Hematopoietic multipotent progenitor cell treated with erythropoietin and hydrocortisone succinate and interleukin-3 and kit ligand, for 4 days (in vitro differentiated cells): ENCODE data around the gene CDCA3.
"Not testable (repeated sequence)": the region's sequence is repeated elsewhere in the genome, so short reads cannot be mapped to it uniquely, and the experiment has no call there.

Experiments used
- DNase-seq: peaks from one replicate; pipeline ENCODE4 v3.0.0-alpha.2; 2015

CDCA3 gene

GRCh38 chr12:6851153-6851920, at the start of gene CDCA3:
Gene CDCA3, minus strand, starts transcription at chr12:6851286. Its CDS starts 334 bp downstream, at chr12:6850952.
- peak; percentile 100 for DNase-seq

GRCh38 chr12:6899837-6900519, 48.9 kb upstream of the CDCA3 start:
- DNase-seq, result peak; percentile 87

- no peak for DNase-seq
Observed at GRCh38 chr12:6899427-6899826, 48.3 kb upstream of the CDCA3 start.

DNA sequence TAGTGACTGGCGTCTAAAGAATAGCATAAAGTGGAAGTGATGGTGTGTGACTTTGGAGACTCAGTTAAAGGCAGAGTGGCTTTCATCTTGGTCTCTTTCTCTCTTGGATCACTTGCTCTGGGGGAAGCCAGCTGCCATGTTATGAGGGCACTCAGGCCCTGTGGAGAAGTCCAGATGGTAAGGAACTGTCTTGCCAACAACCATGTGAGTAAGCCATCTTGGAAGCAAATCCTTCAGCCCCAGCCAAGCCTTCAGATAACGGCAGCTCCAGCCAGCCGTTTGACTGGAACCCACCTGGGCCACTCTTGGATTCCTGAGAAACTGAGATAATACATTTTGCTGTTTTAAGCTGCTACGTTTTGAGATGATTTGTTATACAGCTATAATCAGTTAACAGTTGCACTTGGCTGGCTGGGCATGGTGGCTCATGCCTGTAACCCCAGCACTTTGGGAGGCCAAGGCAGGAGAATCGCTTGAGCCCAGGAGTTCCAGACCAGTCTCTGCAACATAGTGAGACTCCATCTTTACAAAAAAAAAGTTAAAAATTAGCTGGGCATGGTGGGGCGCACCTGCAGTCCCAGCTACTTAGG, 45.9 kb upstream of the CDCA3 start:
- no peak for DNase-seq

- DNase-seq, result no peak
Observed at GRCh38 chr12:6894321-6894720, 43.2 kb upstream of the CDCA3 start.

GRCh38 chr12:6892683-6893082, 41.6 kb upstream of the CDCA3 start:
- not testable (repeated sequence) for DNase-seq

DNA sequence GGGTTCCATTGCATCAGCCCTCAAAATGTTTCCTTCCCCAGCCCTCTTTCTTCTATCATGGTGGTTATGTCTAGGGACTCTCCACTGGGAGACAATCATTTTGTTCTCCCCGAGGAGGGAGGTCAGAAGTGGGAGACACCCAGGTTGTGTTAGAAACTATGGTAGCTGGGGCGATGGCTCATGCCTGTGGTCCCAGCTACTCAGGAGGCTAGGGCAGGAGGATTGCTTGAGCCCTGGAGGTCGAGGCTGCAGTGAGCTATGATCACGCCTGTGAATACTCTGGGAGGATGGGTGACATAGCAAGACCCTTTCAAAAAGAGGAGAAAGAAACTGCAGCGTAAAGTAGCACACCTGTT, 40.5 kb upstream of the CDCA3 start:
- DNase-seq, result no peak

GRCh38 chr12:6890789-6891645, 39.9 kb upstream of the CDCA3 start:
- DNase-seq, result peak; percentile 99

GRCh38 chr12:6889775-6890573, 38.9 kb upstream of the CDCA3 start:
- DNase-seq, result not testable (repeated sequence)

- DNase-seq, result not testable (repeated sequence)
Observed at GRCh38 chr12:6888794-6889193, 37.7 kb upstream of the CDCA3 start.

- no peak for DNase-seq
Observed at GRCh38 chr12:6888360-6888759, 37.3 kb upstream of the CDCA3 start.

- DNase-seq, result no peak
Observed at GRCh38 chr12:6887460-6887859, 36.4 kb upstream of the CDCA3 start.

GRCh38 chr12:6886206-6886999, 35.3 kb upstream of the CDCA3 start:
- DNase-seq, result not testable (repeated sequence)

- no peak for DNase-seq
Observed at GRCh38 chr12:6884539-6884938, 33.5 kb upstream of the CDCA3 start.

DNA sequence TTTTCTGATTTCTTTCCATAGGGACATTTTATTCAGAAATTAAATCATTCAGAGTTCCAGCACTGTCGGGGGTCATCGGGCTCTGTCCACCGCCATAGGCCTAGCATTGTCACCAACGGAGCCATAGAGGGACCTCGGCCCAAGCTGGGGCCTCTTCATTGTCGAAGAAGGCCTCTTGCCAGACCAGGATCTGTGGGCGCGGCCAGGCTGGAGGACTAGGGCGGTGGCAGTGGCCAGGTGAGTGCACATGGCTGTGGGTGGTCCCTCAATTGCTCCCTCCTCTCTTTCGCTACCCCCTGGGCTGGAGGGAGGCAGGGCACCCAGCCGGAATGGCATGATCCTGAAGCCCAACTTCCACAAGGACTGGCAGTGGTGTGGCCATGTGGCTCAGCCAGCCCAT, 32.6 kb upstream of the CDCA3 start:
- no peak for DNase-seq

DNA sequence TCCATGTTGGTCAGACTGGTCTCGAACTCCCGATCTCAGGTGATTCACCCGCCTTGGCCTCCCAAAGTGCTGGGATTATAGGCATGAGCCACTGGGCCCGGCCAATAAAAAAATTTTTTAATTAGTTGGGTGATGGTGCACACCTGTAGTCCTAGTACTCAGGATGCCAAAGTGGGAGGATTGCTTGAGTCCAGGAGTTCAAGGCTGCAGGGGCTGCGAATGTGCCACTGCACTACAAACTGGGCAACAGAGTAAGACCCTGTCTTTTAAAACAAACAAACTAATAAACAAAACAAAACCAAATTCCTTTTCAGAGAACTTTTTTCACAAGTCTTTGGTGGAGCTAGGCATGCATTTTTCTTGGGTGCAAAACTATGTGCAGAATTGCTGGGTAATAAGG, 32.2 kb upstream of the CDCA3 start:
- no peak for DNase-seq

DNA sequence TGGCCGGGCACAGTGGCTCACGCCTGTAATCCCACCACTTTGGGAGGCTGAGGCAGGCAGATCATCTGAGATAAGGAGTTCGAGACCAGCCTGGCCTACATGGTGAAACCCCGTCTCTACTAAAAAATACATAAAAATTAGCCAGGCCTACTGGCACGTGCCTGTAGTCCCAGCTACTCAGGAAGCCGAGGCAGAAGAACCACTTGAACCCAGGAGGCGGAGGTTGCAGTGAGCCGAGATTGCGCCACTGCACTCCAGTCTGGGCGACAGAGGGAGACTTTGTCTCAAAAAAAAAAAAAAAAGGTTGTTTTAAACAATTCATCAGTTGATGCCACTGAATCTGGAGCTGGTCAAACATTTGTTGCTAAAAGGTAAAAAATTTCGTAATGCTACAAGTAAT, 28.7 kb upstream of the CDCA3 start:
- not testable (repeated sequence) for DNase-seq

- not testable (repeated sequence) for DNase-seq
Observed at GRCh38 chr12:6874015-6874368, 22.9 kb upstream of the CDCA3 start.

DNA sequence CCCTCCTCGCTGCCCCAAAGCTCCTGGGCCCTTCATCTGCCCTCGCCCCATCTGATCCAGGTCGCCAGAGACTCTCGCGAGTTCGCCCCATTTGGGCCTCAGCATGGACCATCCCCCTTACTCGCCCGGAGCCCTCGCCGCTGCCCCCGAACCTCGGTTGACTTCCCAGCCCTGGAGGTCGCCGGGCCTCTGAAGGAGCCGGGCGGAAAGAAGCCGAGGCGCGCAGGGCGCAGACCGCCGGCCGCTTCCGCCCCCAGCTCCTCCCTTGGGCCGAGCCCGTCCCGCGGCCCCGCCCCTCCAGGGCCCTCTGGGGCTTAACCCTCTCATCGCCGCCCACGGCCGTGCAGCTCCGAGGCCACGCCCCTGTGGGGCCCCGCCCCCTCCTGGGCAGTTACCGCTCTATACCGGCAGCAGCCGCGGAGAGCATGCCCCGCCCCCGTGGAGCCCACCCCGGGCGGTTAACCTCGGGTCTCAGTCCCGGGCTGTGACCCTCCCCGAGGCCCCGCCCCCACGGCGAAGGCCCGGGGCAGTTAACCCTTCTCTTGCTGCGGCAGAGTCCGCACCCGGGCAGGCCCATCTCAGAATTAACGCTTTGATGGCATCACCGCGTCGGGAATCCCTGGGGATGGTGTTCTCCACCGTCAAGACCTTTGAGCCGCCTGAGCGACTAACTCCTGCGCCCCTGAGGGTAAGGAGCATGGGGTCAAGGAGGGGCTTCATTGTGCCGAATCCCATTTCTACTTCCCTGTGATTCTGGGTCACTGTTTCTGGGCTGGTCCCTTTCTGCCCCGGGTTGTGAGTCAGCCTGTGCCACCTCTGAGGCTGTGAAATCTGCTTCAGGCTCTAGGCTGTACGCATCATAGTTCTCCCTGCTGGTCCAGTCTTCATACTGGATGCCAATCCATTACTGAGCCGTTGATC, 22.3 kb upstream of the CDCA3 start, which contains the start of gene SPSB2:
Gene SPSB2, minus strand, starts transcription at position 210 of the 921 bp plus-strand sequence. CDS start 402 bp downstream, outside the sequence.
- DNase-seq, result peak; percentile 99
